ENCODE measurements around the gene MAPK7. TPM values are rescaled to one million over a fixed set of nuclear protein-coding genes. Genes with fewer than 3 reads are reported as not detected.

Gene MAPK7
- total RNA-seq, 1 donor from 2014 or later = 15.3 TPM

DNA sequence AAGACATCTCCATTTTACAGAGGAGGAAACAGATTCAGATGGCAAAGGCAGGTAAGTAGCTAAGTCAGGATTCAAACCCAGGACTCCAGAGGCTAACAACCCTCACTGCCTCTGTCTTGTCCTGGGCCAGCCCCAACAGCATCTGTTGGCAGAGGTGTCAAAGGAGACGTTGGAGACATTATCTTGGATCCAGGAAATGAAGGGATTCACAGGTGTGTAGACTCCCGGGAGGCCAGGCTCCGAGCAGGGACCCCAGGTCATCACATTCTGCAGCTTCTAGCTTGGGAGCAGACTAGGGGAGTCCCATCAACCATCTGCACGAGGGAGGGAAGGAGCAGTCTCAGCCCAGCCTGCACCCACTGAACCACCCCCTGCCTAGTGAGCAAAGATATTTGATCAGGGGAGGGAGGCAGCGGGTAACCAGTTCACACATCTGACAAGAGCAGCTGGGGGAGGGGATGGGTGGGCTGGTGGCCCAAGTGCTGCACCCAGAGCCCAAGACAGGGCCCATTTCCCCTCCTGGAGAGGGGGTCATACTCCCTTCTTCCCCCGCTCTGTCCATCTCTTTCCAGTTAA lies 14.8 kb upstream of the MAPK7 start:
- DNase-seq = no peak

DNA sequence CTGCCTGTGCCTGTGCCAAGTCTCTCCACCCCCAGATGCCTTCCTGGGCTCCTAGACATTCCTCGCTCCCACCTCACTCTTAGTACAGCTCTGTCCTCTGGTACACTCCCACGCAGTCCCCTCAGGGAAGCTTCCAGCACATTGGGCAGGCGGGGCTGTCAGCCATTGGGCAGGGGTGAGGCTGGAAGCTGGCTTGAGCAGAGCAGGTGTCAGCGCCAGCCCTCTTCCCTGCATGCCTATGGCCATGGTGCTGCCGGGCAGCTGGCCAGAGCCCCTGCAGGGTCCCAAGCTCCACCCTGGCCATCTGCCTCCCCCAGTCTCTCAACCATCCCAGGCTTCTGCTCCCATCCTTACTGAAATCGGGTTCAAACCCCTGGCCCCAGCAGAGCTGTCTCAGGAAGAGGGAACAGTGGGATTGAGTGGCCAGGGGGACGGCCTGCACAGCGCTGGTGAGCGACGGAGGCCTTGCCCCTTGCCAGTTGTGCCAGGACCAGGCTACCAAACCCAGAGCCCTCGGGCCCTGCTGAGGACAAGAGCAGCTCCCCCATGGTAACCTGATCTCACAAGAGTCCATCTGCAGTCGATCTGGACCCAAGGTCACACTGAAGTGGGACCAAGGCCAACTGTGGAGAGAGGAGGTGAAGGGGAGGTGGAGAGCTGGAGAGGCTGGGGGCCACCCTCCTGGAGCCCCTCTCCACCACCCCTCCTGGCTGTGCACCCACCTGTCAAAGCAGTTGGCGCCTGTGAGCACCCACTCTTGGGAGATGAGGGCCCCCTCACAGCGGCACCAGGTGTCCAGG lies 13.4 kb upstream of the MAPK7 start:
- DNase-seq = peak; percentile 70

DNA sequence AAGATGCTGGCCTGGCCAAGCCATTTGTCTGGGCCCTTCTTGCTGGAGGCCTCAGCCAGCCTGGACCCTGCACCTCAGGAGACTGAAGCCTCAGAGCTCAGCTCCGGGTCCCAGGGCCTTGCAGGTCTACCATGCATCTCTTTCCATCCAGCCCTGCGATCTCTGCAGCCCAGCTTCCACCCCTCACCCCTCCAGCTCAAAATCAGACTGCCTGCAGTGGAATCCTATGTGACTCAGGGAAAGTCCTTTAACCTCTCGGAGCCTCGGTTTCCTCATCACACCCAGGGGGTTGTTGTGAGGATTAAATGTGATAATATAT lies 12.8 kb upstream of the MAPK7 start:
- DNase-seq = no peak

DNA sequence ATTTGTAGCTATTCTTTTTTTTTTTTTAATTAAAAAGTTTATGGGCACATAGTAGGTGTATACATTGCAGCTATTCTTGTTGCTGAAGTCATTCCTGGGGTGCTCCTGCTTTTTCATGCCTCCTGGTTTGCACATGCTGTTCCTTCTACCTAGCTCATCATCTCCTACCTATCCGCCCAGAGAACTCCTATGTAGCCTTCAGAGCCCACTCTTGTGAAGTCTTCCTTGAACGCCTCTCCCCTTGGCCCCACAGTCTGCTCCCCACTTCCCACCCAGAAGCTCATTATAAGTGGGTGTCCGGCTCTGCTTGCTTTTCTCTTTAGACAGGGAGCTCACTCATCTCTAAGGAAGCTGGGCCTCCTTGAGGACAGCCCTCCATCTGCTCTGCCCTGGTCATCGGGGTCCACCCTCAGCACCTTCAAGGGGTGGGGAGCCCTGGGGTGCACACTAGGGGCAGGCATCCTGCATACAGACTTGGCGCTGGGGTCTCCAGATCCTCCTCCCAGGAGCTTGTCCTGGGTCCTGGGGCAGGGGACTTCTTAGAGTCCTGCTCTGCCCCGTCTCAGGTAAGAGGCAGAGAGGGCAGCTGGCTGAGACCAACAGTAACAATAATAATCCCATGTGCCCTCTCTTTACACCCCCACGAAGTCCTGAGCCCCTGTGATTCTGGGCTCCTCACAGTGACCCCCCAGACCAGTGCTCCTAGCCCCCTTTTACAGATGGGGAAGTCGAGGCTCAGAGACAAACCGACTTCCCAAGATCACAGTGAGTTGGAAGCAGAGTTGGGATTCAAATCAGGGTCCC lies 12.3 kb upstream of the MAPK7 start:
- DNase-seq = no peak

DNA sequence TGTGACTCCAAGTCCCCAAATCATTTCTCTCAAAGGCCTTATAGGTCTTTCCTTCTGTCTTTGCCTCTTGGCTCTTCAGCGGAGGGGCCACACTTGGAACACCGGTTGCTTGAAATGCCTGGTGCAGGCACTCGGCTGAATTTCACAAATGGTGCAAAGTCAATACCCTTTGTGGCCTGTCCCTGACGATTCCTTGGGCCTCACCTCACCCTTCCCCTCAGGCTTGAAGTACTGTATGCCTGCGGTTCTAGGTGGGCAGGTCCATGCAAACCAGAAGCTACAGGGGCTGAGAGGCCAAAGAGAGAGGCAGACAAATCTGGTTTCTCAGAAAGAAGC lies 11.7 kb upstream of the MAPK7 start:
- DNase-seq = no peak

DNA sequence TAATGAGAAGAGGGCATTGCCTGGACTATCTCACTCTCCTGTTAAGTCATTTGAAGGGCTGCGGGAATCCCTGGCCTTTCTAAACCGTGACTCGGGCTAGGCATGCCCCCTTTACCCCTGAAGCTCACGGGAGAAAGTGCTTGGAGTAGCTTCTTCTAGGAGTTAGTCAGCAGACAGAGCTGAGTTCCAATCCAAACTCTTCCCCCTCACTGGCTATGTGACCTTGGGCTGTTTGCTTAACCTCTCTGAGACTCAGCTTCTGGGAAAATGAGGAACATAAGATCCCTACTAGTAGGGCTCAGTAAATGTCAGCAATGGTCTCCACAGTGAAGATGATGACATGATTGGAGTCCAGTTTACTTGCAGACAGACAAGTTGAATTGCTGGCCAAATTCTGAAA lies 10.1 kb upstream of the MAPK7 start:
- DNase-seq = no peak

DNA sequence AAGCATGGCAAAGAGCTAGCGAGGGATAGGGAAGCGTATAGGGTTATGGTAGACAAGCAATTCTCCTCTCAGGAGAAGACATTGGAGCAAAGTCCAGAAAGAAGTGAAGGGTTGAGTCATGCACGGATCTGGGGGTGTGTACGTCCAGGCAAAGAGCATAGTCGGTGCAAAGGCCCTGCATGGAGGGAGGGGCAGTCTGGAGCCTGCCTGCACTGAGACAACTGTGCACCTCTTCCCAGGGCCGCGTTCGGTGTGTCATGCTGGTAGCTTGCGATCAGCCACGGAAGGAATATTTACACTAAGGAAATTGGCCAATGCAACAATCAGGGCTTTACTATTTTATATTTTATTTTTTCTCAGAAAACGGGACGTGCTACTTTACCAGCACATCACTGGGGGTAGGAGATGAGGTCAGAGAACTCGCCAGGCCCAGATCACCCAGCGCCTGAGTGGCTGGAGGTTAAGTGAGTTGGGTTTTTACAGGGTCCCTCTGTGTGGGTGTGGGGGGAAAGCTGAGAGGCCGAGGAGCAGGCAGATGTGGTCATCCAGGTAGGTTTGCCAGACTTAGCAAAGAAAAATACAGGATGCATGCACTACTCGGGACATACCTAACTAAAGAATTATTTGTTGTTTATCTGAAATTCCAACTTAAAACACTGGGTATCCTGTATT lies 9.1 kb upstream of the MAPK7 start:
- DNase-seq = no peak

DNA sequence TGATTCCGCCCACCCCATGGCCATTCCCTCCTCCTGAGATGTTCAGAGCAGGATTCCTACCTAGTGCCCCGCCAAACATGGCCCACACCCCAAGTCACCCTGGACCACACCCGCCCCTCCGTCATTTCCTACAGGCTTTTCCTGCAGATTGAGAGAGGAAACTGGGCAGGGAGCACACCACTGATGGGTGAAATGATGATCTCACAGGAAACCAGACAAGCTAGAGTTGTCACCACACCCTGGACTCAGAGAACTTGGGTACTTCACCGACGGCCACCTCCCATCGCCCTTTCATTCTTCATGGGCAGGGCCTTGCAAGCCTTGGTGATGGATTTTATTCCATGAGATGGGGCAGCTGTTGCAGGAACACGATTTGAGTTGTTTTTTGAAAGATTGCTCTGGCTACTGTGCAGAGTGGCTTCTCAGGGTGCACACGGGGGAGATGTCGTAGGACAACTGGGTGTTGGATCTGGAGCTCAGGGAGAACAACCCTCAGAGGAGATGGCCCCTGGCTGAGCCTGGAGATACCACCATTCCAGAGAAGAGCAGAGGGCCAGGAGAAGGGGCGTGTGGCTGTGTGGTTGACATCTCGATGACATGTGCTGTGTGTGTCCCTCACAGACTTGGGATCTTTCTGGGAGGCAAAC lies 8.3 kb upstream of the MAPK7 start:
- no peak for DNase-seq

DNA sequence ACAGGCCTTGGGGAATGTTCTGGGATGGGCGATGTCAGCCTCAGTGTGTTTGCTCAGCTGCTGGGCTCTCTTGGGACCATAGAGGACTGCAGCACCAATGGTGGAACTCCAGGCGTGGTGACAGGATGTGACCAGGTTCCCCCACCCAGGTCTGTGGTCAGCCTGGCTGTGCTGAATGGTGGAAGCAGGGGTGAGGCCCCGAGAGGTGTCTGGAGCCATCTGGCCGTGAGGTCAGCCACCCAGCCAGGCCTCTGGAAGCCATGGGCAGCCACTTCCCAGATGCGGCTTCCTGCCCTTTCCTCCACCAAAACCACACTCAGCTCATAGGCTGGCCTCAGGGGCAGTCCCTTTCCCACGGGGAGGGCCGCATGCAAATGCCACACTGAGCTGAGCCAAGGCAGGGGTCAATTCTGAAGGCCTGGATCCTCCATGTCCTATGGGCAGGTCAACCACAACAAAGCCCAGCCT lies 7.8 kb upstream of the MAPK7 start:
- no peak for DNase-seq

DNA sequence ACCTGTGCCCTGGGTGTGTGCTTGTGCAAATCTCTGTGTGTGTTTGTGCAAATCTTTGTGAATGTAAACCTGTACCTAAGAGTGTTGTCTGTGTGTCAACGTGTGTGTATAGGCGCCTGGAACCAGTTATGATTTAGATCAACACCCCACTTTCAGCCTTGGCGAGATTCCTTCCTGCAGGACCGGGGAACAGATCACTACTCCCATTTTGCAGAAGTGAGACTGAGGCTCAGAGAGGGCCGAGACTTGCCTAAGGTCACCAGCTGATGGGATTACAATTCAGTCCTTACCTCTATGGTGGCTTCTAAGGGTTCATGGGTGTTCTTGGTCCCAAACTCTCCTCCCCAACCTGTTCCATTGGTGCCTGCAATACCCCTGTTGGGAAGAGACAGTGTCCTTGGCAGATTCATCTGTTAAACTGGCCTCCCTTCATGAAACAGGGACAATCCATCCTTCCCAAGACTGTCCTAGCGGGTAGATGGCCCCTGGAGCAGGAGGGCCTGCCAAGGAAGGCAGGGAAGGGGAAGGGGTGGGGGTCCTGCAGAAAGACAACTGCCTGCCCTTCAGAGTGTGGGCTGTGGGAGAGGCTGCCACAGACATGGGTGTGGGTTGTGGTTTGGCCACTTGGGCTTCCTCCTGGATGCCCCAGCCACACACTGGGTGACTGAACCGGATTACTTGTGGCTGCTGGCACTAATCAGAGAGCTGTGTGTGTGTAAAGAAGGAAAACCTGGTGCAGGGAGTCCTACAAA lies 6.9 kb upstream of the MAPK7 start:
- DNase-seq = no peak

DNA sequence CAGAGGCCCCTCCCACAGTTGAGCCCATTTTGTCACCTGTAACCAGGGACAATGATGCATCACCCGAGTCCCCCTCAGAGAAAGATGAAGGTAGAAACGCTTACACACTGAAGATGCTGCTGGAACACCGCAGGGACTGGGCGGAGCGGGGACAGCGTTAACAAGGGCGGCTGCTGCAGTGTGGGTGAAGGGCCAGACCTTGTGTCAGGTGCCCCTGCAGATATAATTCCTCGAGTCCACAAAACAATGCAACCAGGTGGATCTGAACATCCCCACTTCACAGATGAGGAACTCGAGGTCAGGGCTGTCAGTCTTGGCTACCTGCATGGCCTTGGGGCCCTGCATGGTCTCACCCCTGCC lies 6.3 kb upstream of the MAPK7 start:
- DNase-seq = no peak

DNA sequence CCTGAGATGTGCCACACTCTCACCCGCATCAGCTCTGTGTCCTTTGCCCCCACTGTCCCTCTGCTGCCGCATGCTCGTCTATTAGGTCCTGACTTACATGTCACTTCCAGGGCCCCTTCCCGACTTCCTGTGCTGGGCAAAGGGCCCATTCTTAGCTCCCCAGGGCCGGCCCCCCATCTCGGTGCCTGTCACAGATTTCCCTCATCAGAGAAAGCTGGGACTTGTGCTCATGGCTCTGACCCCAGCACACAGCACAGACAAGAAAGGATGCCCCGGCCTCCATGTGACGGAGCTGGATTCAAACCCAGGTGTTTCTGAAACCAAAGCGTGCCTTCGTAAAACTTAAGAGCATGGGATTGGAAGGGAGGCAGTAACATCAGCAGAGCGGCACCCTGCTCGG lies 5.9 kb upstream of the MAPK7 start:
- no peak for DNase-seq

DNA sequence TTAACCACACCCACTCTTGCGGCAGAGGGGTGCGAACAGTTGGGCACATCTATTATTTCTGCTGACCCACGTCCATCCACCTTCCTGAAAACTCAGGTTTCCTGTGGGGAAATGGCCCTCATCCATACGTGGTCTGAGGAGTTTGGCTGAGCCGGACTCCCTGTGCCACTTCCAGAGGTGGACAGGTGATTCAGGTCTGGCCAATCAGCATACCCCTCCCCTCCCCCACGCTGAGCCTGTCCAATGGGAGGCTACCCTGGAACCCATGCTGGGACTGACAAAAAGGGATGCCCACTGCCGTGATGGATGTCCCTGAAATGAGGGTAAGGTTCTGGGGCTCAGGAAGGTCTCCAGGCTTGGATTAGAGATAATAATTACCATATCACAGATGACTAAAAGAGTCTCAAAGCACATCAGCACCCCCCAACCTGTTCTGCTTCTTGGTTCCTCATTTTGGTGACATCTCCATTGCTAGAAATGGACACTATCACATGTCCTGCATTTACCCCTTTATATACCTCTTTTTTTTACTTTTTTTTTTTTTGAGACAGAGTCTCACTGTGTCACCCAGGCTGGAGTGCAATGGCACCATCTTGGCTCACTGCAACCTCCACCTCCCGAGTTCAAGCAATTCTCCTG lies 5.3 kb upstream of the MAPK7 start:
- no peak for DNase-seq

DNA sequence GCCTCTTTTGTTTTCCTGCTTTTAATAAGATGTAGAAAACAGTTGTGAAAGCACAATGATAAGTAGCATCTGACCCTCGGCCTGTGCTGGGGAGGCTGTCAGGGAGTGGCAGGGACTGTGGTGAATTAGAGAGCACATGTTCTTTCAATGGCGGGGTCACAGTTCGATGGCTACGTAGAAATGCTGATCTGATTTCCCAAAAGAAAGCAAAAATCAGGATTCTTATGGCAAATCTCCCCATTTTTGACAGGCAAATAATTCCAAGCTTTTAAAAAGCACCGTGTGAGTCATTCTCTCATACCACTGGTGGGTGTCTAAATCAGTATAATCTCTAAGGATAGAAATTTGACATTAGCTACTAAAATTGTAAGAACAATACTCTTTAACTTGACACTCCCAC lies 4.2 kb upstream of the MAPK7 start:
- no peak for DNase-seq

DNA sequence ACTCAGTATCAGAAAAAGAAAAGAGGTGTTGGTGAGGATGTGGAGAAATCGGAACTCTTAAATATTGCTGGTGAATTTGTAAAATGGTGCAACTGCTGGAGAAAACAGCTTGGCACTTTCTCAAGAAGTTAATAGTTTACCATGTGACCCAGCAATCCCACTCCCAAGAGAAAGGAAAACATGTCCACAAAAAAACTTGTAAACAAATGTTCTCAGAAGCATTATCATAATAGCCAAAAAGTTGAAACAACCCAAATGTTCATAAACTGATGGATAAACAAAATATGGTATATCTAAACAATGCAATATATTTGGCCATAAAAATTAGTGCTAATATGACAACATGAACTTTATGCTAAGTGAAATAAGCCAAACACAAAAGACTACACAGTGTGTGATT lies 2.6 kb upstream of the MAPK7 start:
- DNase-seq = no peak

DNA sequence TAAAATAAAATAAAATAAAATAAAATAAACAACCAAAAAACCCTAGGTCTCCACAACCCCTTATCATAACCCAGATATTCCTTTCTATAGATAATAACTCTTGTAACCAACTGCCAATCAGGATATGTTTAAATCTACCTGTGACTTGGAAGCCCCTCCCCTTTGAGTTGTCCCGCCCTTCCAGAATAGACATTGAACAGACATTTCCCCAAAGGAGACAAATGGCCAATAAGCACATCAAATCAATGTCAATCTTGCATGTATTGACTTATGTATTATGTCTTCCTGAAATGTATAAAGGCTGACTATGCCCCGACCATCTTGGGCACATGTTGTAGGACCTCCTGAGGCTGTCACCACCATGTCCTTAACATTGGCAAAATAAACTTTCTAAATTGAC lies 1.5 kb upstream of the MAPK7 start:
- no peak for DNase-seq

DNA sequence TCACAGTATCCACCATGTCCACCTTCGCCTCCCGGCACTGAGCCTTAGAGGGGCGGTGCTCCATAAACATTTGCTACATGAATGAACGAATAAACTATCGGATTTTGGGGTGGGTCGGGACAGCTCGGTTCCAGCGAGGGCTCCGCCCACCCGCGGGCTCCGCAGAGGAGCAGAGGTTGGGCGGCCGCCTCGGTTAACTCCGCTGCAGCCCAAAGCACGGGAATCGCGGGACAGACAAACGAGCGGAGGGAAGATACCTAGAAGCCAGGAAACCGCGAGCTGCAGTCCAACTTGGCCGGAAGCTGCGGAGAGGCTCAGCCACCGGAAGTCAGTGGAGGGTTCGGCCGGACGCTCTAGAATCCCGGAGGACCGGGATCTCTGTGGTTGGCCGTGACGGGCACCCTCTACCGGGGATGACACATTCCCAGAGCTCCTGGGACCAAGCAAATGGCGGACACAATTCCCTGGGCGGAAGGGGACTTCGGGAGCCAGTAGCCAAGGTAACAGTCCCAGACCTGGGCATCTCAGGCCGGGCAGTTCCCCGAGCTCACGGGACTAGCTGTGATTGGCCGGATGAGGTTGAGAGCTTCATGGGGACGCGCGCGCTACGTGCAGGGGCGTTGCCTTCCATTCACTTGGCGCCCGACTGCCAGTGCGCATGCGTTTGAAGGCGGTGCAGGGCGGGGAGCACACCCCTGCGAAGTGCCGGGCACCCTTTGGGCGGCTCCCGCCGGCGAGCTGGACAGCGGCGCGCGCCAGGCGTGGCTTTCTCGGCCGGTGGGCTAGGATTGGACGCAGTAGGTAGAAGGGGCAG lies 489 bp upstream of the MAPK7 start:
- peak; percentile 99 for DNase-seq

DNA sequence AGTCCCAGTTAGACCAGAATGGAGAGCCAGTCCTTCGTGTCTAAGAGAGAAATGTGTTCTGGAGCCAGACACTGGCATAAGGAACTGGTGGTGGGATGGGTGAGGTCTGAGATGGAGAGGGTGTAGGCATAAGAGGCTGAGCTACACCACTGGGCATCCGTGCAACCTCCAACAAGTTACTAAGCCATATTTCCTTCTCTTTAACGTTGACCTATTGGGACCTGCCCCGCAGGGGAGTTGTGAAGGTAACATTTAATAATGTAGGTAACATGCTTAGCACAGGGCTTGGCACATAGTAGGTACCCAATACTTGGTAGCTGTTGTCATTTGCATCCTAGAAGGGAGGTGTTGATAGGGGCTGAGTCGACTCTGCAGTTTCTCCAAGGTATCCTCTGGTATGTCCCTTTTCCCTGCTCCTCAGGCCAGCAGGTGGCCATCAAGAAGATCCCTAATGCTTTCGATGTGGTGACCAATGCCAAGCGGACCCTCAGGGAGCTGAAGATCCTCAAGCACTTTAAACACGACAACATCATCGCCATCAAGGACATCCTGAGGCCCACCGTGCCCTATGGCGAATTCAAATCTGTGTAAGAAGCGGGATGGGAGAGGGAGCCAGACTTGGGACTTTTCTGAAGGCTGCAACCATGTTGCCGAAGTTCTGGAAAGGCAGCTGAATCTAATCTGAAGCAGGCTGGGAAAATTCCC lies 1.2 kb downstream of the MAPK7 start:
- DNase-seq = no peak

DNA sequence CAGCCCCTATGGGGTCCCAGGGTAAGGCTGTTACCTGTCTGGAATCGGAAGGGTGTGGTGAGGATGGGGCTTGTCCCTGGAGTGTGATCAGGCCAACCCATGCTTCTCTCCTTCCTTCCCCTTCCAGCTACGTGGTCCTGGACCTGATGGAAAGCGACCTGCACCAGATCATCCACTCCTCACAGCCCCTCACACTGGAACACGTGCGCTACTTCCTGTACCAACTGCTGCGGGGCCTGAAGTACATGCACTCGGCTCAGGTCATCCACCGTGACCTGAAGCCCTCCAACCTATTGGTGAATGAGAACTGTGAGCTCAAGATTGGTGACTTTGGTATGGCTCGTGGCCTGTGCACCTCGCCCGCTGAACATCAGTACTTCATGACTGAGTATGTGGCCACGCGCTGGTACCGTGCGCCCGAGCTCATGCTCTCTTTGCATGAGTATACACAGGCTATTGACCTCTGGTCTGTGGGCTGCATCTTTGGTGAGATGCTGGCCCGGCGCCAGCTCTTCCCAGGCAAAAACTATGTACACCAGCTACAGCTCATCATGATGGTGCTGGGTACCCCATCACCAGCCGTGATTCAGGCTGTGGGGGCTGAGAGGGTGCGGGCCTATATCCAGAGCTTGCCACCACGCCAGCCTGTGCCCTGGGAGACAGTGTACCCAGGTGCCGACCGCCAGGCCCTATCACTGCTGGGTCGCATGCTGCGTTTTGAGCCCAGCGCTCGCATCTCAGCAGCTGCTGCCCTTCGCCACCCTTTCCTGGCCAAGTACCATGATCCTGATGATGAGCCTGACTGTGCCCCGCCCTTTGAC lies 2.4 kb downstream of the MAPK7 start:
- DNase-seq = no peak

All from occipital lobe (tissue), 2 donors.